ENCODE results near the gene FNIP2.
A peak's percentile ranks its signal among the peaks of the same experiment; 100 is the strongest.
"Not testable (repeated sequence)": the region's sequence is repeated elsewhere in the genome, so short reads cannot be mapped to it uniquely, and the experiment has no call there.

The FNIP2 gene

DNA sequence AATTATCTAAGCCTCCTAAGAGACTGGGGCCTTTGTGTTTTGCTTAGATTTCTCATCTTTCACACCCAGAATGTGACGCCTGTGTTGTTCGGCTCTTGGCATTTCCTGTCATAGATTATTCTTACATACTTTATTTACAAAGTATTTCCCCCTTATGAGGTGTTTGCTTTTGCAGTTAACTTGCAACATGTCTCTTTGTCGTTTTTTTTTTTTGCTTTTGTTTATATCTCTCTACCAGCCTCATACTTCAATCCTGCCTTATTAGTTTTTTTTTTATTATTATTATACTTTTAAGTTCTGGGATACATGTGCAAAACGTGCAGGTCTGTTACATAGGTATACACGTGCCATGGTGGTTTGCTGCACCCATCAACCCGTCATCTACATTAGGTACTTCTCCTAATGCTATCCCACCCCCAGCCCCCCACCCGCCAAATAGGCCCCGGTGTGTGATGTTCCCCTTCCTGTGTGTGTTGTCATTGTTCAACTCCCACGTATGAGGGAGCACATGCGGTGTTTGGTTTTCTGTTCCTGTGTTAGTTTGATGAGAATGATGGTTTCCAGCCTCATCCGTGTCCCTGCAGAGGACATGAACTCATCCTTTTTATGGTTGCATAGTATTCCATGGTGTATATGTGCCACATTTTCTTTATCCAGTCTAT lies 127.9 kb downstream of the FNIP2 start:
- H2BK5ac ChIP-seq (ENCODE audit: low read length); H3K56ac ChIP-seq (ENCODE audit: low read length); H3K9ac ChIP-seq (ENCODE audit: low read length); H3K27me3 ChIP-seq (ENCODE audit: insufficient read depth, low read length, poor library complexity); H3K4me1 ChIP-seq (ENCODE audit: control insufficient read depth, low read depth, low read length); H4K5ac ChIP-seq (ENCODE audit: low read length); H3K23ac ChIP-seq (ENCODE audit: low read length); H2AK5ac ChIP-seq (ENCODE audit: low read length); H3K79me1 ChIP-seq (ENCODE audit: low read length); H3K27ac ChIP-seq (ENCODE audit: low read depth, low read length); H3K4me2 ChIP-seq (ENCODE audit: low read length); H3K4me3 ChIP-seq (ENCODE audit: low read length); H4K8ac ChIP-seq (ENCODE audit: low read depth, low read length); H3K79me2 ChIP-seq (ENCODE audit: control insufficient read depth, insufficient read depth, low read length); H3K36me3 ChIP-seq (ENCODE audit: control insufficient read depth, insufficient read depth, low read length); H2BK15ac ChIP-seq (replicated peaks; ENCODE audit: low read depth); H3K4ac ChIP-seq (ENCODE audit: low read depth, low read length); H2BK120ac ChIP-seq (ENCODE audit: low read depth, low read length): not testable (repeated sequence)
- peak; percentile 37 for DNase-seq
- WGBS (ENCODE audit: extremely low coverage, insufficient coverage, low lambda C conversion rate) = no CpG with 5 or more reads among the region's 11 CpGs
- peak overlapping the region; percentile 51 for H3K18ac ChIP-seq (ENCODE audit: low read length)

DNA sequence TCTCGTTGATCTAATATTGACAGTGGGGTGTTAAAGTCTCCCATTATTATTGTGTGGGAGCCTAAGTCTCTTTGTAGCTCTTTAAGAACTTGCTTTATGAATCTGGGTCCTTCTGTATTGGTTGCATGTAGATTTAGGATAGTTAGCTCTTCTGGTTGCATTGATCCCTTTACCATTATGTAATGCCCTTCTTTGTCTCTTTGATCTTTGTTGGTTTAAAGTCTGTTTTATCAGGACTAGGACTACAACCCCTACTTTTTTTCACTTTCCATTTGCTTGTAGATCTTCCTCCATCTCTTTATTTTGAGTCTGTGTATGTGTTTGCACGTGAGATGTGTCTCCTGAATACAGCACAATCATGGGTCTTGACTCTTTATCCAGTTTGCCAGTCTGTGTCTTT lies 131.6 kb downstream of the FNIP2 start:
- H3K4me2 ChIP-seq (ENCODE audit: low read length); H3K56ac ChIP-seq (ENCODE audit: low read length); H2BK5ac ChIP-seq (ENCODE audit: low read length); H3K27me3 ChIP-seq (ENCODE audit: insufficient read depth, low read length, poor library complexity); H2BK15ac ChIP-seq (replicated peaks; ENCODE audit: low read depth); H2AK5ac ChIP-seq (ENCODE audit: low read length); H4K8ac ChIP-seq (ENCODE audit: low read depth, low read length); H3K36me3 ChIP-seq (ENCODE audit: control insufficient read depth, insufficient read depth, low read length); H3K4ac ChIP-seq (ENCODE audit: low read depth, low read length); H3K9ac ChIP-seq (ENCODE audit: low read length); H3K79me2 ChIP-seq (ENCODE audit: control insufficient read depth, insufficient read depth, low read length); H3K4me3 ChIP-seq (ENCODE audit: low read length); H3K23ac ChIP-seq (ENCODE audit: low read length); H3K18ac ChIP-seq (ENCODE audit: low read length); DNase-seq; H3K27ac ChIP-seq (ENCODE audit: low read depth, low read length); H3K4me1 ChIP-seq (ENCODE audit: control insufficient read depth, low read depth, low read length); H2BK120ac ChIP-seq (ENCODE audit: low read depth, low read length); H3K79me1 ChIP-seq (ENCODE audit: low read length); H4K5ac ChIP-seq (ENCODE audit: low read length): not testable (repeated sequence)
- no CpG with 5 or more reads among the region's 2 CpGs for WGBS (ENCODE audit: extremely low coverage, insufficient coverage, low lambda C conversion rate)

DNA sequence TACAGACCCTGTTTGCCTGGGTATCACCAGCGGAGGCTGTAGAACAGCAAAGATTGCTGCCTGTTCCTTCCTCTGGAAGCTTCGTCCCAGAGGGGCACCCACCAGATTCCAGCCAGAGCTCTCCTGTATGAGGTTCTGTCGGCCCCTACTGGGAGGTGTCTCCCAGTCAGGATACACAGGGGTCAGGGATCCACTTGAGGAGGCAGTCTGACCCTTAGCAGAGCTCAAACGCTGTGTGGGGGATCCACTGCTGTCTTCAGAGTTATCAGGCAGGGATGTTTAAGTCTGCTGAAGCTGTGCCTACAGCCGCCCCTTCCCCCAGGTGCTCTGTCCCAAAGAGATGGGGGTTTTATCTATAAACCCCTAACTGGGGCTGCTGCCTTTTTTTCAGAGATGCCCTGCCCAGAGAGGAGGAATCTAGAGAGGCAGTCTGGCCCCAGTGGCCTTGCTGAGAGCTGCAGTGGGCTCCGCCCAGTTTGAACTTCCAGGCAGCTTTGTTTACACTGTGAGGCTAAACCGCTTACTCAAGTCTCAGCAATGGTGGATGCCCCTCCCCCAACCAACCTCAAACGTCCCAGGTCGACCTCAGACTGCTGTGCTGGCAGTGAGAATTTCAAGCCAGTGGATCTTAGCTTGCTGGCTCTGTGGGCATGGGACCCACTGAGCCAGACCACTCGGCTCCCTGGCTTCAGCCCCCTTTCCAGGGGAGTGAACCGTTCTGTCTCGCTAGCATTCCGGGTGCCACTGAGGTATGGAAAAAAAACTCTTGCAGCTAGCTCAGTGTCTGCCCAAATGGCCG lies 133.7 kb downstream of the FNIP2 start:
- not testable (repeated sequence) for H2AK5ac ChIP-seq (ENCODE audit: low read length); H3K9ac ChIP-seq (ENCODE audit: low read length); H3K79me2 ChIP-seq (ENCODE audit: control insufficient read depth, insufficient read depth, low read length); H3K4me2 ChIP-seq (ENCODE audit: low read length); H3K36me3 ChIP-seq (ENCODE audit: control insufficient read depth, insufficient read depth, low read length); H3K4me1 ChIP-seq (ENCODE audit: control insufficient read depth, low read depth, low read length); H4K8ac ChIP-seq (ENCODE audit: low read depth, low read length); H3K27me3 ChIP-seq (ENCODE audit: insufficient read depth, low read length, poor library complexity); H3K27ac ChIP-seq (ENCODE audit: low read depth, low read length); H2BK5ac ChIP-seq (ENCODE audit: low read length); H3K56ac ChIP-seq (ENCODE audit: low read length); H3K79me1 ChIP-seq (ENCODE audit: low read length); H4K5ac ChIP-seq (ENCODE audit: low read length); H2BK120ac ChIP-seq (ENCODE audit: low read depth, low read length); H3K23ac ChIP-seq (ENCODE audit: low read length); H3K4me3 ChIP-seq (ENCODE audit: low read length)
- H3K4ac ChIP-seq (ENCODE audit: low read depth, low read length) = peak overlapping the region; percentile 81
- H3K18ac ChIP-seq (ENCODE audit: low read length) = peak overlapping the region; percentile 64
- DNase-seq = peak; percentile 94
- peak overlapping the region; percentile 57 for H2BK15ac ChIP-seq (replicated peaks; ENCODE audit: low read depth)
- WGBS (ENCODE audit: extremely low coverage, insufficient coverage, low lambda C conversion rate) = no CpG with 5 or more reads among the region's 14 CpGs

DNA sequence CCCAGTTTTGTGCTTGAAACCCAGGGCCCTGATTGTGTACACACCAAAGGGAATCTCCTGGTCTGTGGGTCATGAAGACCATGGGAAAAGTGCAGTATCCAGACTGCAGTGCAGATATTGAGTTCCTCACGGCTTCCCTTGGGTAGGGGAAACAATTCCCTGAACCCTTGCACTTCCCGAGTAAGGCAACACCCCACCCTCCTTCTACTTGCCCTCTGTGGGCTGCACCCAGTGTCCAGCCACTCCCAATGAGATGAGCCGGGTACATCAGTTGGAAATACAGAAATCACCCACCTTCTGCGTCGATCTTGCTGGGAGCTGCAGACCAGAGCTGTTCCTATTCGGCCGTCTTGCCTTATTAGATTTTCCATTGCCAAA lies 134.2 kb downstream of the FNIP2 start:
- Histone ChIP-seq H3K4ac (ENCODE audit: low read depth, low read length) (peak overlapping the region; percentile 81), H3K36me3 (ENCODE audit: control insufficient read depth, insufficient read depth, low read length) (no peaks in the 10 kb centered on the region), H3K23ac (ENCODE audit: low read length) (no peak overlapping the region), H3K4me2 (ENCODE audit: low read length) (no peak overlapping the region), H3K4me3 (ENCODE audit: low read length) (no peak overlapping the region), H3K27ac (ENCODE audit: low read depth, low read length) (no peak overlapping the region), H2BK15ac (replicated peaks; ENCODE audit: low read depth) (no peak overlapping the region), H4K8ac (ENCODE audit: low read depth, low read length) (no peak overlapping the region), H3K27me3 (ENCODE audit: insufficient read depth, low read length, poor library complexity) (no peaks in the 10 kb centered on the region), H3K4me1 (ENCODE audit: control insufficient read depth, low read depth, low read length) (no peaks in the 10 kb centered on the region), H3K9ac (ENCODE audit: low read length) (no peak overlapping the region), H2AK5ac (ENCODE audit: low read length) (no peak overlapping the region), H3K79me2 (ENCODE audit: control insufficient read depth, insufficient read depth, low read length) (no peaks in the 10 kb centered on the region), H3K79me1 (ENCODE audit: low read length) (no peaks in the 10 kb centered on the region), H4K5ac (ENCODE audit: low read length) (no peak overlapping the region), H3K56ac (ENCODE audit: low read length) (no peak overlapping the region), H2BK120ac (ENCODE audit: low read depth, low read length) (no peak overlapping the region), H3K18ac (ENCODE audit: low read length) (peak overlapping the region; percentile 13), H2BK5ac (ENCODE audit: low read length) (no peak overlapping the region)
- WGBS (ENCODE audit: extremely low coverage, insufficient coverage, low lambda C conversion rate) = no CpG with 5 or more reads among the region's 7 CpGs
- DNase-seq = no peak

DNA sequence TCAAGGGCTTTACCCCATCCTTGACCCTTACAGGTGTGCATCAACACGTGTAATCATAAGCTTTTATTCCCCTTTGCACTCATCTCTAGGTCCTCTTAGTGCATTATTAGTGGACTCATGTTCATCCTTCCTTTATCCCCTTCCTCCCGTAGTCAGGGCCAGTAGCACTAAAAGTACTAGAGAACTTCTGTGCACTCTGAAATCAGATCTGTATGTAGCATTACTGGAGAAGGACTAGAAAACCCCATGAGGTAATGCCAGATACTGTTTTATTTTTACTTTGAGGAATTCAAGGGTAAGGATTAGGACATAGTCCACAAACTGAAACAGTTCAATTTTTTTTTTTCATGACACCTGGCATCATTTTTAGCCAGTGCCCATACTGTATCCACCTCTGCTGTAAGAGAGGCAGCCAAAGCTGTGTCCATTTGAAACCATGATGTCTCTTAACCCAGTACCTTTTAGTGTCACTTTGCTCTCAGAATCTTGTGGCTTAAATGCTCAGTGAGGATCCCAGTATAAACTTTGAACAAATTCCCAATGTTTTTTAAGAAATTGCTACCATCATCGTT lies 134.7 kb downstream of the FNIP2 start:
- Histone ChIP-seq H3K4me2 (ENCODE audit: low read length) (no peak overlapping the region), H2BK120ac (ENCODE audit: low read depth, low read length) (no peak overlapping the region), H3K79me1 (ENCODE audit: low read length) (no peaks in the 10 kb centered on the region), H3K36me3 (ENCODE audit: control insufficient read depth, insufficient read depth, low read length) (no peaks in the 10 kb centered on the region), H3K18ac (ENCODE audit: low read length) (no peak overlapping the region), H4K5ac (ENCODE audit: low read length) (no peak overlapping the region), H3K4me1 (ENCODE audit: control insufficient read depth, low read depth, low read length) (no peaks in the 10 kb centered on the region), H4K8ac (ENCODE audit: low read depth, low read length) (no peak overlapping the region), H2AK5ac (ENCODE audit: low read length) (no peak overlapping the region), H3K4ac (ENCODE audit: low read depth, low read length) (no peak overlapping the region), H2BK5ac (ENCODE audit: low read length) (no peak overlapping the region), H3K23ac (ENCODE audit: low read length) (no peak overlapping the region), H3K79me2 (ENCODE audit: control insufficient read depth, insufficient read depth, low read length) (no peaks in the 10 kb centered on the region), H3K27ac (ENCODE audit: low read depth, low read length) (no peak overlapping the region), H3K56ac (ENCODE audit: low read length) (no peak overlapping the region), H3K9ac (ENCODE audit: low read length) (no peak overlapping the region), H3K27me3 (ENCODE audit: insufficient read depth, low read length, poor library complexity) (no peaks in the 10 kb centered on the region), H2BK15ac (replicated peaks; ENCODE audit: low read depth) (no peak overlapping the region), H3K4me3 (ENCODE audit: low read length) (no peak overlapping the region)
- no peak for DNase-seq
- WGBS (ENCODE audit: extremely low coverage, insufficient coverage, low lambda C conversion rate) = no CpG with 5 or more reads among the region's 3 CpGs
